ENCODE measurements around the gene FABP7.

The FABP7 gene

DNA sequence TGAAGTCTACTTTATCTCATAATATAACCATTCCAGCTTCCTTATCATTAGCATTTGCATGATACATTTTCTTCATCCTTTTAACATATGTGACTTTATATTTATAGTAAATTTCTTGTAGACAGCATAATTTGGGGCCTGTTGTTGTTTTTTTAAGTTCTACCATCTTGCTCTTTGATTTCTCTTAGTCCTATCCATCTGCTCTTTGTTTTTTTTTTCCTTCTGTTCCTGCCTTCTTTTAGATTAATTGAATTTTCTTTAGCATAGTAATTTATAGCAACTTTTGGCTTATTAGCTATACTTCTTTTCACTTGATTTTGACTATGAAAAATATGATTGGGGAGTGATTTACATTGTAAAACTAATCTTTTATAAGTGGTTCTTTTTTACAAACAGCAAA, 19.2 kb upstream of the FABP7 start:
- no peak overlapping the region for H3K27ac ChIP-seq
- DNase-seq (ENCODE audit: low spot score) = no peak
- H3K4me3 ChIP-seq = no peak overlapping the region
- TF ChIP-seq, protein P1, sequence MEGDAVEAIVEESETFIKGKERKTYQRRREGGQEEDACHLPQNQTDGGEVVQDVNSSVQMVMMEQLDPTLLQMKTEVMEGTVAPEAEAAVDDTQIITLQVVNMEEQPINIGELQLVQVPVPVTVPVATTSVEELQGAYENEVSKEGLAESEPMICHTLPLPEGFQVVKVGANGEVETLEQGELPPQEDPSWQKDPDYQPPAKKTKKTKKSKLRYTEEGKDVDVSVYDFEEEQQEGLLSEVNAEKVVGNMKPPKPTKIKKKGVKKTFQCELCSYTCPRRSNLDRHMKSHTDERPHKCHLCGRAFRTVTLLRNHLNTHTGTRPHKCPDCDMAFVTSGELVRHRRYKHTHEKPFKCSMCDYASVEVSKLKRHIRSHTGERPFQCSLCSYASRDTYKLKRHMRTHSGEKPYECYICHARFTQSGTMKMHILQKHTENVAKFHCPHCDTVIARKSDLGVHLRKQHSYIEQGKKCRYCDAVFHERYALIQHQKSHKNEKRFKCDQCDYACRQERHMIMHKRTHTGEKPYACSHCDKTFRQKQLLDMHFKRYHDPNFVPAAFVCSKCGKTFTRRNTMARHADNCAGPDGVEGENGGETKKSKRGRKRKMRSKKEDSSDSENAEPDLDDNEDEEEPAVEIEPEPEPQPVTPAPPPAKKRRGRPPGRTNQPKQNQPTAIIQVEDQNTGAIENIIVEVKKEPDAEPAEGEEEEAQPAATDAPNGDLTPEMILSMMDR (IDR thresholded peaks at IDR 0.05) = no peak

DNA sequence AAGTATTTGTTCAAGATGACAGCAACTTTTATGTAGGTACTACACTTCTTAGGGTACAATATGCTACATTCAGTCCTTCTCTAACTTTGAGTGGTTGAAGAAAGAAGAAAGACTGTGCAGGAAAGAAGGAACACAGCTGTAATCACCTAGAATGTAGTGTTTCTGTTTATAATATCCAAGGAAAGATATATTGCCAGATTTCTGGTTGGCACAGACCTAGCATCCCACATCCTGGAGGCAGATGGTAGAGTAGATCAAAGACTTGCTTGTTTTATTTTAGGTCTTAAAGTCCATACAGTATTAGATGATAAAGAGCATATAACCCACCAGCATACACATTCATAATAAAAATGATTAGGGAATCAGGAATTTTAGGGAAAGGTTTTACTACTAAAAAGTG, 13.3 kb upstream of the FABP7 start:
- TF ChIP-seq, protein P1 (IDR thresholded peaks at IDR 0.05) = no peak
- no peak overlapping the region for H3K27ac ChIP-seq
- no peak for DNase-seq (ENCODE audit: low spot score)
- no peak overlapping the region for H3K4me3 ChIP-seq

DNA sequence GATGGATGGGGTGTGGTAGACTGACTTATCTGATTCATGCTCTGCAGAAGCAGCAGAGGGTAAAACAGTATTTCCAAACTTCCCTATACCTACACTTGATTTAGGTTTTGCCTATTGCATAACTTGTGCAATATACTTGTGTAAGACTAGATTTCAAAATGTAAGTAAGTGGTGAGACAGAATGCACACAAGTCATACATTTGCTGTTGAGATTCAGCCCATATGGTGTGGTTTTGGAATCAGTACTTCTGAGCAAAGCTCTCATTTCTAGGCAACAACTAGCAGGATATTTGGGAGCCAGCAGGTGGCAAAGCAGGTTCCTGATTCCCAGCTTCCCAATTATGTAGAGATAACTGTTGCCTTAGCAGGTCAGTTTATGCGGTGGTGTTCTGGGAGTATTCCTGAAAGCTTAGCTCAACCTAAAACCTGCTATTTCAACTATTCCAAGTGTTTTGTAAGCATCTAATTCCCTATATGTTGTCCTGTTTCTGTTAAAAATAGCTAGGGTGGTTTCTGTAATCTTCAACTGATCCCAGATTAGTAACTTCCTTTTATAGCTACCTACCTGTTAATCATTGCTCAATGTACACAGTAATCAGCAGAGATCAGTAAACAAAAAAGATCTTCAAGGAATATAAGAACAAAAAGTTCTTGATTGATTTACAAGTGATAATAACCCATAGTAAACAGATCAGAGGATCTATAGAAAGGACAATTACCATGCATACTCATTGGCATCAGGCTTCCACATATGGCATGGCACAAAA, 8.5 kb upstream of the FABP7 start:
- H3K4me3 ChIP-seq = no peak overlapping the region
- TF ChIP-seq, protein P1 (IDR thresholded peaks at IDR 0.05) = no peak
- DNase-seq (ENCODE audit: low spot score) = no peak
- no peak overlapping the region for H3K27ac ChIP-seq

DNA sequence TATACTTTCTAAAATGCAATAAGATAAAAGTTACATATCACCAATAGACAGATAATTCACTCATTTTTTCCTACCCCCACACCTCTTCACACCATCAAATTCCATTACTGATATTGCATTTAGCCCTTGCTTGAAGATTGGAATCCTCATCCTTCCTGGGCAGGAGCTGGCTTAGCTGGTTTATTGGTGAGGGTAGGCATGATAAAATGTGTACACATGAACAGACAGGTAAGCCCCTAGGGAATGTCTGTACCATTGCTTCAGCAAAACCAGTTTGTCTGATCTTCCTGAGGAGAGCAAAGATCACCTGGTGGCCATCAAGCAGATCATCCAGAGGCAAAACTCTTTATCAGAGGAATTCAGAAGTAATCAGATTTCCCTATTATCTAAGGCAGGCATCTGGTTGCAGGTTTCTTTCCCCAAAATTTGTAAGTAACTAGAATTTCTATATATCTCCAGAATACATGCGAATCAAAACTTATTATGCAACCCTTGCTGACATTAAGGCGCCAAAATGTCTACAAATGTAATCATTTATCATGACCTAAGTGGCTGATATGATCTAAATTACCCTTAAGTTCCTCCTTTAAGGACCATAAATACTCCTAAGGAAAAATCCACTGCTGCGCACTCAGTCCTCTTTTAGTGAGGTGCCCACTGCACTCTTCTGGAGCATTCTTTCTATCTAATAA, 6.6 kb upstream of the FABP7 start:
- Histone ChIP-seq H3K4me3 (no peak overlapping the region), H3K27ac (no peak overlapping the region)
- no peak for DNase-seq (ENCODE audit: low spot score)
- TF ChIP-seq, protein P1 (IDR thresholded peaks at IDR 0.05) = no peak

DNA sequence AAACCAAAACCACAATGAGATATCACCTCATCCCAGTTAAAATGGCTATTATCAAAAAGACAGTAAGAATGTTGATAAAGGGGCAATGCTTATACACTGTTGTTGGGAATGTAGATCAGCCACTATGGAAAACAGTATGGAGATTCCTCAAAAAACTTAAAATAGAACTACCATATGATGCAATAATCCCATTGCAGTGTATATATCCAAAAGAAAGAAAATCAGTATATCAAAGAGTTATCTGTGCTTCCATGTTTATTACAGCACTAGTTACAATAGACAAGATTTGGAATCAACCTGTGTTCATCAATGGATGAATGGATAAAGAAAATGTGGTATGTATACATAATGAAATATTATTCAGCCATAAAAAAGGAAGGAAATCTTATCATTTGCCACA, 3.5 kb upstream of the FABP7 start:
- Histone ChIP-seq H3K27ac (no peak overlapping the region), H3K4me3 (no peak overlapping the region)
- TF ChIP-seq, protein P1 (IDR thresholded peaks at IDR 0.05) = no peak
- DNase-seq (ENCODE audit: low spot score) = no peak

DNA sequence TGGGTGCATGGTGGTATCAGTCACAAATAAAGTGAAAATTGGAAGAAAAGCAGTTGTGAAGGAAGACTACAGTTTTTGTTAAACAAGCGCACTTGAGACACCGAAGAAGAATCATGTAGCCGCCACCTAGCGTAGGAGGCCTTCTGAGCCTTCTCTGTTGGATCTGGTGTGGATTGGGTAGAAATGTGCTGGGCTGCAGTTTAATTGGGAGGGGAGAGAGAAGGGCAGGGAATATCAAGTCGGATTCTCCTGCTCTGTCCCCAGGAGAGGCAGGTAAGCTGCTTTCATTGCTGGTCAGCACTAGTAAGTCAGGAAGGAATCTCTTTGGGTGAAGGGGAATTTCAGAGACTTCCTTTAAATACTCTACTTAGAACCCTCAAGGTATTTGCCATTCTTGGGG, 1.2 kb upstream of the FABP7 start:
- TF ChIP-seq, protein P1 (IDR thresholded peaks at IDR 0.05) = no peak
- DNase-seq (ENCODE audit: low spot score) = no peak
- Histone ChIP-seq H3K27ac (no peak overlapping the region), H3K4me3 (no peak overlapping the region)
